CD14-positive monocyte (primary cell): ENCODE measurements around the gene CCNL1. TPM values are rescaled to one million over a fixed set of nuclear protein-coding genes. Genes with fewer than 3 reads are reported as not detected.
"Not testable (repeated sequence)": the region's sequence is repeated elsewhere in the genome, so short reads cannot be mapped to it uniquely, and the experiment has no call there.

Source experiments
- DNase-seq, 3 donors: peaks; one replicate each; pipeline ENCODE4 v3.0.0-alpha.2; 2011 to 2022
- H2AFZ ChIP-seq: 2 replicates; pipeline ENCODE4 v1.6.0; 2012; ENCODE audit warnings: mild to moderate bottlenecking, low read depth, low read length, inconsistent platforms; ENCODE audit not compliant: insufficient read depth, poor library complexity, severe bottlenecking
- H3K27ac ChIP-seq, 2 donors: 1 replicate in 1 of 2; 2 replicates in 1 of 2; pipeline ENCODE4 v1.5.1; 2012 to 2013; ENCODE audit warnings: low read length in 2 of 2, control low read depth in 1 of 2, inconsistent platforms in 1 of 2, low read depth in 1 of 2, mild to moderate bottlenecking in 1 of 2
- H3K27me3 ChIP-seq, 2 donors: one replicate each; pipeline versions ENCODE4 v1.6.0 to v1.6.1; 2011 to 2013; ENCODE audit warnings: low read length in 2 of 2; ENCODE audit not compliant: control insufficient read depth in 2 of 2, insufficient read depth in 2 of 2
- H3K36me3 ChIP-seq, 2 donors: replicated peaks in 1 of 2; 1 replicate in 1 of 2; 2 replicates in 1 of 2; pipeline versions ENCODE4 v1.5.1 to v1.6.1; 2012 to 2013; ENCODE audit warnings: low read length in 2 of 2, control low read depth in 1 of 2, inconsistent platforms in 1 of 2, mild to moderate bottlenecking in 1 of 2; ENCODE audit not compliant: insufficient read depth in 2 of 2, control insufficient read depth in 1 of 2
- H3K4me1 ChIP-seq, 2 donors: 1 replicate in 1 of 2; 2 replicates in 1 of 2; pipeline versions ENCODE4 v1.5.1 to v1.6.1; 2012 to 2013; ENCODE audit warnings: low read length in 2 of 2, control low read depth in 1 of 2, inconsistent platforms in 1 of 2, mild to moderate bottlenecking in 1 of 2, moderate library complexity in 1 of 2; ENCODE audit not compliant: insufficient read depth in 2 of 2, control insufficient read depth in 1 of 2
- H3K4me2 ChIP-seq: replicated peaks from 2 replicates; pipeline ENCODE3; 2012; ENCODE audit warnings: low read length, moderate library complexity, mild to moderate bottlenecking; ENCODE audit not compliant: poor library complexity, severe bottlenecking; ENCODE audit errors: extremely low read depth
- H3K4me3 ChIP-seq, 3 experiments: fragments of 200-600 bp in 1 of 3; sonication (generic) in 1 of 3; replicated peaks in 1 of 3; 1 replicate in 2 of 3; 2 replicates in 1 of 3; pipeline ENCODE4 v1.5.1; 2011 to 2013; ENCODE audit warnings: low read length in 3 of 3, mild to moderate bottlenecking in 3 of 3, control low read depth in 2 of 3, low read depth in 2 of 3, inconsistent platforms in 1 of 3, moderate library complexity in 1 of 3
- H3K79me2 ChIP-seq: 2 replicates; pipeline ENCODE4 v1.6.0; 2012; ENCODE audit warnings: mild to moderate bottlenecking, control low read depth, inconsistent platforms, low read length, moderate library complexity; ENCODE audit not compliant: insufficient read depth
- H3K9ac ChIP-seq: 2 replicates; pipeline ENCODE4 v1.6.0; 2017; ENCODE audit warnings: low read length, mild to moderate bottlenecking; ENCODE audit not compliant: insufficient read depth, poor library complexity, severe bottlenecking
- H3K9me3 ChIP-seq, 2 donors: replicated peaks in 1 of 2; 1 replicate in 1 of 2; 2 replicates in 1 of 2; pipeline versions ENCODE4 v1.5.1 to v1.6.1; 2012 to 2013; ENCODE audit warnings: low read length in 2 of 2, control low read depth in 1 of 2; ENCODE audit not compliant: control insufficient read depth in 1 of 2, insufficient read depth in 1 of 2
- H4K20me1 ChIP-seq: 2 replicates; pipeline ENCODE4 v1.6.0; 2012; ENCODE audit warnings: mild to moderate bottlenecking, low read length, control low read depth, moderate library complexity; ENCODE audit not compliant: insufficient read depth
- H3K27ac Mint-ChIP-seq, 7 donors: one replicate each; pipeline ENCODE4 v1.8.0; 2020; ENCODE audit warnings: mild to moderate bottlenecking in 7 of 7, mixed read lengths in 7 of 7, moderate library complexity in 6 of 7, inconsistent platforms in 2 of 7
- H3K27me3 Mint-ChIP-seq, 3 donors: one replicate each; pipeline ENCODE4 v1.8.0; 2021 to 2022; ENCODE audit warnings: low read depth in 3 of 3, mild to moderate bottlenecking in 3 of 3, mixed read lengths in 3 of 3, moderate library complexity in 3 of 3, inconsistent platforms in 1 of 3
- H3K36me3 Mint-ChIP-seq, 2 donors: one replicate each; pipeline ENCODE4 v1.8.0; 2020; ENCODE audit warnings: mixed read lengths in 2 of 2, inconsistent platforms in 1 of 2, mild to moderate bottlenecking in 1 of 2
- H3K4me1 Mint-ChIP-seq: one replicate; pipeline ENCODE4 v1.8.0; 2020; ENCODE audit warnings: mild to moderate bottlenecking, mixed read lengths
- H3K4me3 Mint-ChIP-seq, 2 donors: one replicate each; pipeline ENCODE4 v1.8.0; 2020; ENCODE audit warnings: mild to moderate bottlenecking in 2 of 2, mixed read lengths in 2 of 2, moderate library complexity in 1 of 2
- H3K9me3 Mint-ChIP-seq, 7 donors: one replicate each; pipeline ENCODE4 v1.8.0; 2020 to 2022; ENCODE audit warnings: mixed read lengths in 7 of 7, mild to moderate bottlenecking in 6 of 7, moderate library complexity in 6 of 7, inconsistent platforms in 2 of 7
- WGBS: methylation state at CpG from one replicate; pipeline ENCODE4 v1.1.5; 2013; ENCODE audit warnings: missing lambda C conversion rate; ENCODE audit not compliant: insufficient coverage; 5-methylcytosine and 5-hydroxymethylcytosine counted together
- intact Hi-C, 2 donors: fragments of 100-400 bp; cut with micrococcal nuclease; formaldehyde crosslinking; loops; one replicate each; pipeline versions ENCODE4 v1.15.0 to v1.15.1; 2023
- polyA plus RNA-seq, 3 donors: library from polyadenylated mRNA; depleted of rRNA in 1 of 3; unstranded in 2 of 3; stranded (reverse) in 1 of 3; fragments of 300-500 nt in 2 of 3; fragments of >200 nt in 1 of 3; fragmentation: Illumina TruSeq in 2 of 3; gene quantifications; 1 replicate in 2 of 3; 2 replicates in 1 of 3; pipeline ENCODE4 v1.2.3, GENCODE V29; 2012 to 2021
- TF ChIP-seq, protein P1 (sequence below): fragments of 200-600 bp; IDR thresholded peaks from one replicate; pipeline ENCODE4 v1.8.0; 2022; ENCODE audit warnings: antibody characterized with exemption, mild to moderate bottlenecking

Gene CCNL1
- polyA plus RNA-seq, 3 donors: 32.0 to 751 (median 42.3) TPM

DNA sequence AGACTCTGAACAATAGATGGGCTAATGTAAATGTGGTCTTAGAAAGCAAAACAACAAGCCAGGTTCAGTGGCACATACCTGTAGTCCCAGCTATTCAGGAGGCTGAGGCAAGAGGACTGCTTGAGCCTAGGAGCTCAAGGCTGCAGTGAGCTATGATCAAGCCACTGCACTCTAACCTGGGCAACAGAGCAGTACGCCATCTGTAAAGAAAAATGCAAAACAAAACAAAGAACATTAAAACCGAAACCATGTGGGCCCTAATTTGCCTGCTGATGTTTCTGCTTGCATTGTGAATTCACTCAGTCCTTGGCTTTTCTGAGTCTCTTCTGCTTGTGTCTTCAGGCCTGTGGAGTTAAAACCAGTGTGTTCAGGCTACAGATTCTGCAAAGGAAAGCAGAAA is 56.7 kb downstream of the CCNL1 start:
- DNase-seq: no peak
- no peak overlapping the region for H3K9ac ChIP-seq
- no peak overlapping the region for H3K4me3 Mint-ChIP-seq

DNA sequence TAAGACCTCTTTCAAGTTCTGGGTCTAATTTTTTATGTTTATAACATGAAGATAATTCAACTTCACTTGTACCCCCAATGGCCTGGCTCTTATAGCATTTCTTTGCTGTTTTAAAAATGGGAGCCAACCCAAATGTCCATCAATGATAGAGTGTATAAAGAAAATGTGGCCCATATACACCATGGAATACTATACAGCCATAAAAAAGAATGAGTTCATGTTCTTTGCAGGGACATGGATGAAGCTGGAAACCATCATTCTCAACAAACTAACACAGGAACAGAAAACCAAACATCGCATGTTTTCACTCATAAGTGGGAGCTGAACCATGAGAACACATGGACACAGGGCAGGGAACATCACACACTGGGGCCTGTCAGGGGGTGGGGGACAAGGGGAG is 57.4 kb downstream of the CCNL1 start:
- H3K27me3 ChIP-seq, H3K27me3 Mint-ChIP-seq, DNase-seq, H3K9me3 Mint-ChIP-seq, H3K36me3 ChIP-seq, H3K27ac ChIP-seq, H3K9ac ChIP-seq, H3K4me3 Mint-ChIP-seq, H3K4me3 ChIP-seq, H4K20me1 ChIP-seq, H3K79me2 ChIP-seq, intact Hi-C loops, H3K9me3 ChIP-seq, H3K36me3 Mint-ChIP-seq, H2AFZ ChIP-seq, H3K4me2 ChIP-seq: not testable (repeated sequence)
- WGBS: no CpG with 5 or more reads among the region's 1 CpG
- H3K4me1 ChIP-seq: peaks cover 13 to 18% of the 10 kb centered on the region in 2 donors
- peaks cover 13% of the 10 kb centered on the region for H3K4me1 Mint-ChIP-seq
- H3K27ac Mint-ChIP-seq: peak overlapping the region in 1 of 7 donors; percentile 64

More for the DNA sequence above, 56.7 kb downstream of the CCNL1 start:
- no peaks in the 10 kb centered on the region for H3K27me3 ChIP-seq
- Mint-ChIP-seq H3K36me3 (no peaks in the 10 kb centered on the region), H3K4me1 (peaks cover 13% of the 10 kb centered on the region), H3K9me3 (no peaks in the 10 kb centered on the region), H3K27ac (peak overlapping the region in 1 of 7 donors; percentile 10), H3K27me3 (peaks cover 0 to 5% (median 2%) of the 10 kb centered on the region in 3 donors)
- H3K4me2 ChIP-seq: no peak overlapping the region
- no peaks in the 10 kb centered on the region for H3K79me2 ChIP-seq
- TF ChIP-seq, protein P1, sequence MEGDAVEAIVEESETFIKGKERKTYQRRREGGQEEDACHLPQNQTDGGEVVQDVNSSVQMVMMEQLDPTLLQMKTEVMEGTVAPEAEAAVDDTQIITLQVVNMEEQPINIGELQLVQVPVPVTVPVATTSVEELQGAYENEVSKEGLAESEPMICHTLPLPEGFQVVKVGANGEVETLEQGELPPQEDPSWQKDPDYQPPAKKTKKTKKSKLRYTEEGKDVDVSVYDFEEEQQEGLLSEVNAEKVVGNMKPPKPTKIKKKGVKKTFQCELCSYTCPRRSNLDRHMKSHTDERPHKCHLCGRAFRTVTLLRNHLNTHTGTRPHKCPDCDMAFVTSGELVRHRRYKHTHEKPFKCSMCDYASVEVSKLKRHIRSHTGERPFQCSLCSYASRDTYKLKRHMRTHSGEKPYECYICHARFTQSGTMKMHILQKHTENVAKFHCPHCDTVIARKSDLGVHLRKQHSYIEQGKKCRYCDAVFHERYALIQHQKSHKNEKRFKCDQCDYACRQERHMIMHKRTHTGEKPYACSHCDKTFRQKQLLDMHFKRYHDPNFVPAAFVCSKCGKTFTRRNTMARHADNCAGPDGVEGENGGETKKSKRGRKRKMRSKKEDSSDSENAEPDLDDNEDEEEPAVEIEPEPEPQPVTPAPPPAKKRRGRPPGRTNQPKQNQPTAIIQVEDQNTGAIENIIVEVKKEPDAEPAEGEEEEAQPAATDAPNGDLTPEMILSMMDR: no peak
- H4K20me1 ChIP-seq: no peaks in the 10 kb centered on the region
- no peaks in the 10 kb centered on the region for H3K9me3 ChIP-seq
- no peaks in the 10 kb centered on the region for H3K36me3 ChIP-seq
- 96% methylated on average over 2 of the region's 2 CpGs for WGBS
- intact Hi-C loops: no loop called here
- peaks cover 13 to 18% of the 10 kb centered on the region in 2 donors for H3K4me1 ChIP-seq
- H3K4me3 ChIP-seq: no peak overlapping the region
- H3K27ac ChIP-seq: no peak overlapping the region
- no peak overlapping the region for H2AFZ ChIP-seq
